ENCODE data around the gene RNF115.

RNF115 gene

GRCh38 chr1:145758575-145758974 lies 65.3 kb downstream of the RNF115 start:
- Histone ChIP-seq H3F3A (ENCODE audit: insufficient read depth) (no peaks in the 10 kb centered on the region), H3K9me2 (replicated peaks; ENCODE audit: insufficient read depth, low read length) (no peaks in the 10 kb centered on the region), H3K9me3 (ENCODE audit: insufficient read depth, low read length) (no peaks in the 10 kb centered on the region; the same call in 1 of the 2 replicates), H3K9ac (ENCODE audit: low read length) (no peak overlapping the region), H3K27ac (ENCODE audit: low read depth, low read length) (no peak overlapping the region), H3K4me3 (ENCODE audit: insufficient read depth, low read length, poor library complexity, severe bottlenecking) (no peak overlapping the region), H2AFZ (ENCODE audit: low read depth, low read length, severe bottlenecking) (no peak overlapping the region), H3K4me2 (ENCODE audit: low read depth, low read length, poor library complexity, severe bottlenecking) (no peak overlapping the region), H3K79me2 (ENCODE audit: insufficient read depth, low read length) (no peaks in the 10 kb centered on the region), H3K36me3 (ENCODE audit: low read length) (peaks cover 11% of the 10 kb centered on the region), H4K20me1 (ENCODE audit: low read depth, low read length) (no peaks in the 10 kb centered on the region), H3K27me3 (ENCODE audit: low read length) (no peaks in the 10 kb centered on the region)
- TF ChIP-seq, protein P1, sequence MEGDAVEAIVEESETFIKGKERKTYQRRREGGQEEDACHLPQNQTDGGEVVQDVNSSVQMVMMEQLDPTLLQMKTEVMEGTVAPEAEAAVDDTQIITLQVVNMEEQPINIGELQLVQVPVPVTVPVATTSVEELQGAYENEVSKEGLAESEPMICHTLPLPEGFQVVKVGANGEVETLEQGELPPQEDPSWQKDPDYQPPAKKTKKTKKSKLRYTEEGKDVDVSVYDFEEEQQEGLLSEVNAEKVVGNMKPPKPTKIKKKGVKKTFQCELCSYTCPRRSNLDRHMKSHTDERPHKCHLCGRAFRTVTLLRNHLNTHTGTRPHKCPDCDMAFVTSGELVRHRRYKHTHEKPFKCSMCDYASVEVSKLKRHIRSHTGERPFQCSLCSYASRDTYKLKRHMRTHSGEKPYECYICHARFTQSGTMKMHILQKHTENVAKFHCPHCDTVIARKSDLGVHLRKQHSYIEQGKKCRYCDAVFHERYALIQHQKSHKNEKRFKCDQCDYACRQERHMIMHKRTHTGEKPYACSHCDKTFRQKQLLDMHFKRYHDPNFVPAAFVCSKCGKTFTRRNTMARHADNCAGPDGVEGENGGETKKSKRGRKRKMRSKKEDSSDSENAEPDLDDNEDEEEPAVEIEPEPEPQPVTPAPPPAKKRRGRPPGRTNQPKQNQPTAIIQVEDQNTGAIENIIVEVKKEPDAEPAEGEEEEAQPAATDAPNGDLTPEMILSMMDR (IDR thresholded peaks at IDR 0.05; ENCODE audit: insufficient read depth, low read length, poor library complexity, severe bottlenecking), result no peak
- TF ChIP-seq EZH2phosphoT487 (conservative IDR thresholded peaks at IDR 0.05; ENCODE audit: low read length), result no peak

GRCh38 chr1:145758116-145758515 lies 65.8 kb downstream of the RNF115 start:
- no peaks in the 10 kb centered on the region for H3K9me2 ChIP-seq (replicated peaks; ENCODE audit: insufficient read depth, low read length)
- H3K79me2 ChIP-seq (ENCODE audit: insufficient read depth, low read length), result no peaks in the 10 kb centered on the region
- no peaks in the 10 kb centered on the region for H4K20me1 ChIP-seq (ENCODE audit: low read depth, low read length)
- H3K9me3 ChIP-seq (ENCODE audit: insufficient read depth, low read length), result no peaks in the 10 kb centered on the region; the same call in 1 of the 2 replicates
- no peaks in the 10 kb centered on the region for H3K27me3 ChIP-seq (ENCODE audit: low read length)
- no peak overlapping the region for H2AFZ ChIP-seq (ENCODE audit: low read depth, low read length, severe bottlenecking)
- TF ChIP-seq EZH2phosphoT487 (conservative IDR thresholded peaks at IDR 0.05; ENCODE audit: low read length), result no peak
- TF ChIP-seq, protein P1 (IDR thresholded peaks at IDR 0.05; ENCODE audit: insufficient read depth, low read length, poor library complexity, severe bottlenecking), result no peak
- no peak overlapping the region for H3K27ac ChIP-seq (ENCODE audit: low read depth, low read length)
- no peaks in the 10 kb centered on the region for H3F3A ChIP-seq (ENCODE audit: insufficient read depth)
- H3K36me3 ChIP-seq (ENCODE audit: low read length), result peaks cover 11% of the 10 kb centered on the region
- no peak overlapping the region for H3K4me3 ChIP-seq (ENCODE audit: insufficient read depth, low read length, poor library complexity, severe bottlenecking)
- H3K4me2 ChIP-seq (ENCODE audit: low read depth, low read length, poor library complexity, severe bottlenecking), result no peak overlapping the region
- no peak overlapping the region for H3K9ac ChIP-seq (ENCODE audit: low read length)

DNA sequence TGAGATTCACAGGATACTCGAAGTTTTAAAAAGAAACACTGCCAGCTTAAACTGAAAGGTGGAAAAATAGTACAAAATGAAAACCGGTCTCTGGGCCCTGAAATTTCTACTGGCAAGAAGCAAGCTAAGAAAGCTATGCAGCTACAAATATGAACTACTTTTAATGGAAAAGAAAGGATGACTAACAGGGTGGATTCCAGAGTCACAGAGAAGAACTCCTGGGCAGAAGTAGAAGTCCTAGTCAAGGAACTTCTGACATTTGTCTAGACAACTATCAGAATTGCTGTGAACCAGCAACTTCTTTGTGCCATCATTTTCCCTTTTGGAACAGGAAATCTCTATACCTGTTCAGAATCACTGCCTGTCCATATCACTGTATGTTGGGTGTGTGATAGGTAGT lies 66.5 kb downstream of the RNF115 start:
- Histone ChIP-seq H3K9me2 (replicated peaks; ENCODE audit: insufficient read depth, low read length) (no peaks in the 10 kb centered on the region), H2AFZ (ENCODE audit: low read depth, low read length, severe bottlenecking) (no peak overlapping the region)

More for the DNA sequence above, 66.5 kb downstream of the RNF115 start:
- no peaks in the 10 kb centered on the region for H3K79me2 ChIP-seq (ENCODE audit: insufficient read depth, low read length)
- peaks cover 4% of the 10 kb centered on the region; the same call in 1 of the 2 replicates for H3K36me3 ChIP-seq (ENCODE audit: low read length)
- H3K4me2 ChIP-seq (ENCODE audit: low read depth, low read length, poor library complexity, severe bottlenecking), result no peak overlapping the region
- no peak overlapping the region for H3K9ac ChIP-seq (ENCODE audit: low read length)
- no peaks in the 10 kb centered on the region; the same call in 1 of the 2 replicates for H3K9me3 ChIP-seq (ENCODE audit: insufficient read depth, low read length)
- no peaks in the 10 kb centered on the region for H4K20me1 ChIP-seq (ENCODE audit: low read depth, low read length)
- TF ChIP-seq, protein P1 (IDR thresholded peaks at IDR 0.05; ENCODE audit: insufficient read depth, low read length, poor library complexity, severe bottlenecking), result no peak
- no peak for TF ChIP-seq EZH2phosphoT487 (conservative IDR thresholded peaks at IDR 0.05; ENCODE audit: low read length)
- H3K4me3 ChIP-seq (ENCODE audit: insufficient read depth, low read length, poor library complexity, severe bottlenecking), result no peak overlapping the region
- H3K27ac ChIP-seq (ENCODE audit: low read depth, low read length), result no peak overlapping the region
- H3F3A ChIP-seq (ENCODE audit: insufficient read depth), result no peaks in the 10 kb centered on the region
- H3K27me3 ChIP-seq (ENCODE audit: low read length), result no peaks in the 10 kb centered on the region

Data from SU-DHL-6 (cell line).